Mononuclear cell (primary cell): ENCODE measurements around the gene SLC12A8. TPM values are rescaled to one million over a fixed set of nuclear protein-coding genes. Genes with fewer than 3 reads are reported as not detected.
"Not testable (repeated sequence)": the region's sequence is repeated elsewhere in the genome, so short reads cannot be mapped to it uniquely, and the experiment has no call there.

Source experiments
- H3K27me3 ChIP-seq: 2 replicates; pipeline ENCODE4 v1.6.0; 2011; ENCODE audit warnings: low read length, control low read depth; ENCODE audit not compliant: insufficient read depth
- H3K4me1 ChIP-seq: 2 replicates; pipeline ENCODE4 v1.5.1; 2011; ENCODE audit warnings: mild to moderate bottlenecking, low read length, control low read depth; ENCODE audit not compliant: insufficient read depth
- H3K4me3 ChIP-seq: 2 replicates; pipeline ENCODE4 v1.5.1; 2011; ENCODE audit warnings: mild to moderate bottlenecking, low read length, moderate library complexity
- H3K9me3 ChIP-seq: 2 replicates; pipeline ENCODE4 v1.5.1; 2011; ENCODE audit warnings: low read depth, mild to moderate bottlenecking, control low read depth, low read length
- total RNA-seq: library from RNA; depleted of rRNA; stranded (reverse); fragments of >200 nt; gene quantifications from one replicate; pipeline ENCODE4 v1.2.3, GENCODE V29; 2012

Gene SLC12A8
- total RNA-seq, 1 donor, result not detected

GRCh38 chr3:125087768-125088391, 124.7 kb downstream of the SLC12A8 start:
- H3K9me3 ChIP-seq, result peaks cover 4% of the 10 kb centered on the region
- no peaks in the 10 kb centered on the region for H3K4me1 ChIP-seq
- H3K27me3 ChIP-seq, result no peaks in the 10 kb centered on the region
- H3K4me3 ChIP-seq, result no peak overlapping the region

GRCh38 chr3:125085166-125085565, 127.4 kb downstream of the SLC12A8 start:
- no peak overlapping the region for H3K4me3 ChIP-seq
- H3K4me1 ChIP-seq, result no peaks in the 10 kb centered on the region
- no peaks in the 10 kb centered on the region for H3K9me3 ChIP-seq
- no peaks in the 10 kb centered on the region for H3K27me3 ChIP-seq

GRCh38 chr3:125083776-125084175, 128.8 kb downstream of the SLC12A8 start:
- Histone ChIP-seq H3K4me1 (peaks cover 9% of the 10 kb centered on the region), H3K4me3 (no peak overlapping the region), H3K27me3 (no peaks in the 10 kb centered on the region), H3K9me3 (no peaks in the 10 kb centered on the region)

GRCh38 chr3:125082339-125082738, 130.2 kb downstream of the SLC12A8 start:
- H3K9me3 ChIP-seq, H3K27me3 ChIP-seq, H3K4me3 ChIP-seq: not testable (repeated sequence)
- H3K4me1 ChIP-seq, result peaks cover 11% of the 10 kb centered on the region

- no peaks in the 10 kb centered on the region for H3K9me3 ChIP-seq
- H3K4me3 ChIP-seq, result no peak overlapping the region
- peaks cover 11% of the 10 kb centered on the region for H3K4me1 ChIP-seq
- H3K27me3 ChIP-seq, result no peaks in the 10 kb centered on the region
Measured at GRCh38 chr3:125080077-125080476, 132.5 kb downstream of the SLC12A8 start.

GRCh38 chr3:125079675-125080045, 132.9 kb downstream of the SLC12A8 start:
- Histone ChIP-seq H3K4me1 (peaks cover 11% of the 10 kb centered on the region), H3K9me3 (no peaks in the 10 kb centered on the region), H3K4me3 (no peak overlapping the region), H3K27me3 (no peaks in the 10 kb centered on the region)

GRCh38 chr3:125078951-125079674, 133.4 kb downstream of the SLC12A8 start:
- Histone ChIP-seq H3K4me3 (no peak overlapping the region), H3K9me3 (no peaks in the 10 kb centered on the region), H3K27me3 (no peaks in the 10 kb centered on the region), H3K4me1 (peaks cover 11% of the 10 kb centered on the region)

- H3K9me3 ChIP-seq, result no peaks in the 10 kb centered on the region
- no peaks in the 10 kb centered on the region for H3K27me3 ChIP-seq
- peaks cover 11% of the 10 kb centered on the region for H3K4me1 ChIP-seq
- no peak overlapping the region for H3K4me3 ChIP-seq
Measured at GRCh38 chr3:125077864-125078263, 134.7 kb downstream of the SLC12A8 start.

- Histone ChIP-seq H3K4me3 (no peak overlapping the region), H3K4me1 (peaks cover 11% of the 10 kb centered on the region), H3K27me3 (no peaks in the 10 kb centered on the region), H3K9me3 (no peaks in the 10 kb centered on the region)
Measured at GRCh38 chr3:125076464-125076863, 136.1 kb downstream of the SLC12A8 start.

- Histone ChIP-seq H3K4me3 (no peak overlapping the region), H3K9me3 (no peaks in the 10 kb centered on the region), H3K27me3 (no peaks in the 10 kb centered on the region), H3K4me1 (peaks cover 11% of the 10 kb centered on the region)
Measured at GRCh38 chr3:125075738-125076137, 136.8 kb downstream of the SLC12A8 start.

GRCh38 chr3:125073390-125073905, 139.1 kb downstream of the SLC12A8 start:
- Histone ChIP-seq H3K27me3 (no peaks in the 10 kb centered on the region), H3K4me3 (no peak overlapping the region), H3K4me1 (peaks cover 14% of the 10 kb centered on the region), H3K9me3 (no peaks in the 10 kb centered on the region)

GRCh38 chr3:125072749-125073389, 139.7 kb downstream of the SLC12A8 start:
- H3K4me1 ChIP-seq, result peaks cover 14% of the 10 kb centered on the region
- no peaks in the 10 kb centered on the region for H3K9me3 ChIP-seq
- H3K4me3 ChIP-seq, result no peak overlapping the region
- H3K27me3 ChIP-seq, result no peaks in the 10 kb centered on the region

- no peak overlapping the region for H3K4me3 ChIP-seq
- H3K9me3 ChIP-seq, result no peaks in the 10 kb centered on the region
- no peaks in the 10 kb centered on the region for H3K27me3 ChIP-seq
- H3K4me1 ChIP-seq, result peaks cover 14% of the 10 kb centered on the region
Measured at GRCh38 chr3:125072301-125072700, 140.2 kb downstream of the SLC12A8 start.

- H3K4me1 ChIP-seq, result peaks cover 14% of the 10 kb centered on the region
- no peaks in the 10 kb centered on the region for H3K27me3 ChIP-seq
- no peak overlapping the region for H3K4me3 ChIP-seq
- H3K9me3 ChIP-seq, result no peaks in the 10 kb centered on the region
Measured at GRCh38 chr3:125069968-125070745, 142.4 kb downstream of the SLC12A8 start.

- Histone ChIP-seq H3K4me1 (peaks cover 14% of the 10 kb centered on the region), H3K9me3 (no peaks in the 10 kb centered on the region), H3K4me3 (no peak overlapping the region), H3K27me3 (no peaks in the 10 kb centered on the region)
Measured at GRCh38 chr3:125069452-125069851, 143.1 kb downstream of the SLC12A8 start.
